NK-92 treated with Interleukin-12 subunit alpha and Interleukin-12 subunit beta, amount 100 ng/mL, for 24 hours (cell line): ENCODE measurements around the gene SAXO1.
"Not testable (repeated sequence)": the region's sequence is repeated elsewhere in the genome, so short reads cannot be mapped to it uniquely, and the experiment has no call there.

Experiments
- DNase-seq: peaks from one replicate; lab custom pipeline; 2025; lab: John Stamatoyannopoulos, UW

SAXO1 gene

GRCh38 chr9:18970393-18970792 lies 62.6 kb downstream of the SAXO1 start:
- no peak for DNase-seq

GRCh38 chr9:18969128-18969527 lies 63.9 kb downstream of the SAXO1 start:
- no peak for DNase-seq

GRCh38 chr9:18955626-18956025 lies 77.4 kb downstream of the SAXO1 start:
- no peak for DNase-seq

- no peak for DNase-seq
These were observed 81.1 kb downstream of the SAXO1 start for GRCh38 chr9:18951936-18952335.

GRCh38 chr9:18947892-18948339 lies 85.1 kb downstream of the SAXO1 start:
- DNase-seq, result no peak

- no peak for DNase-seq
These were observed 90.2 kb downstream of the SAXO1 start for GRCh38 chr9:18942801-18943200.

- DNase-seq, result no peak
These were observed 91.8 kb downstream of the SAXO1 start for GRCh38 chr9:18941060-18941740.

- no peak for DNase-seq
These were observed 93.1 kb downstream of the SAXO1 start for GRCh38 chr9:18939943-18940342.

GRCh38 chr9:18936094-18936871 lies 96.7 kb downstream of the SAXO1 start:
- DNase-seq, result no peak

- DNase-seq, result no peak
These were observed 97.5 kb downstream of the SAXO1 start for GRCh38 chr9:18935541-18935940.

GRCh38 chr9:18930611-18931010 lies 102.4 kb downstream of the SAXO1 start:
- not testable (repeated sequence) for DNase-seq

- DNase-seq, result no peak
These were observed 104.3 kb downstream of the SAXO1 start for GRCh38 chr9:18928711-18929110.

GRCh38 chr9:18926513-18926912 lies 106.5 kb downstream of the SAXO1 start:
- DNase-seq, result no peak

- no peak for DNase-seq
These were observed 107.1 kb downstream of the SAXO1 start for GRCh38 chr9:18925880-18926279.

- no peak for DNase-seq
These were observed 109.2 kb downstream of the SAXO1 start for GRCh38 chr9:18923671-18924430.

- DNase-seq, result no peak
These were observed 109.8 kb downstream of the SAXO1 start for GRCh38 chr9:18923167-18923566.

- no peak for DNase-seq
These were observed 110.7 kb downstream of the SAXO1 start for GRCh38 chr9:18922161-18922885.

- DNase-seq, result no peak
These were observed 111.5 kb downstream of the SAXO1 start for GRCh38 chr9:18921366-18922075.

GRCh38 chr9:18920141-18921084 lies 112.6 kb downstream of the SAXO1 start:
- DNase-seq, result no peak

GRCh38 chr9:18911714-18912342 lies 121.2 kb downstream of the SAXO1 start:
- DNase-seq, result no peak
